Vagina (tissue), 2 donors: ENCODE measurements around the gene SRPK1.

Experiments used
- CTCF ChIP-seq, 3 experiments: fragments of 450-650 bp in 2 of 3; fragments of 200-600 bp in 1 of 3; sonication (generic) in 1 of 3; IDR thresholded peaks; one replicate each; pipeline ENCODE4 v1.5.1; 2017 to 2019; ENCODE audit warnings: antibody characterized with exemption in 3 of 3, mild to moderate bottlenecking in 2 of 3, moderate library complexity in 2 of 3
- POLR2AphosphoS5 ChIP-seq, 2 donors: sonication (generic); formaldehyde crosslinking; IDR thresholded peaks; one replicate each; pipeline ENCODE4 v1.9.0; 2017; ENCODE audit warnings: antibody characterized with exemption in 2 of 2, mild to moderate bottlenecking in 2 of 2, low read depth in 1 of 2; ENCODE audit not compliant: insufficient read depth in 1 of 2

GRCh38 chr6:35823601-35824000, 97.3 kb downstream of the SRPK1 start:
- TF ChIP-seq POLR2AphosphoS5 (IDR thresholded peaks at IDR 0.05; ENCODE audit: insufficient read depth in 1 of 2, low read depth in 1 of 2) (no peak), CTCF (IDR thresholded peaks at IDR 0.05) (no peak)
